GM13976 (cell line): Measurements from ENCODE around the gene RNF220.
"Not testable (repeated sequence)": the region's sequence is repeated elsewhere in the genome, so short reads cannot be mapped to it uniquely, and the experiment has no call there.

Source experiments
- DNase-seq: peaks from one replicate; pipeline ENCODE4 v3.0.0; 2012; ENCODE audit warnings: low spot score
- CTCF ChIP-seq: IDR thresholded peaks from 2 replicates; pipeline ENCODE4 v1.5.1; 2012; ENCODE audit warnings: borderline replicate concordance, mild to moderate bottlenecking; ENCODE audit not compliant: insufficient read depth; ENCODE audit errors: extremely low read depth, missing control alignments, control extremely low read depth
- in situ Hi-C: fragments of 300-500 bp; cut with MboI; formaldehyde crosslinking; loops from one replicate; pipeline ENCODE4 v1.12.0; 2022; ENCODE audit warnings: low sequenced_read_pairs, mixed read lengths, inconsistent platforms; ENCODE audit not compliant: unreplicated experiment

Gene RNF220

GRCh38 chr1:44553771-44554170, 148.7 kb downstream of the RNF220 start:
- in situ Hi-C loops: no loop called here
- no peak for DNase-seq
- no peak for TF ChIP-seq CTCF

- no peak for TF ChIP-seq CTCF
- in situ Hi-C loops: no loop called here
- no peak for DNase-seq
These were observed 149.7 kb downstream of the RNF220 start for GRCh38 chr1:44554706-44555105.

- in situ Hi-C loops: no loop called here
- DNase-seq: no peak
- TF ChIP-seq CTCF: no peak
These were observed 152.7 kb downstream of the RNF220 start for GRCh38 chr1:44557778-44558177.

GRCh38 chr1:44558883-44559282, 153.8 kb downstream of the RNF220 start:
- no peak for DNase-seq
- in situ Hi-C loops: no loop called here
- TF ChIP-seq CTCF: no peak

GRCh38 chr1:44559330-44559729, 154.3 kb downstream of the RNF220 start:
- no peak for DNase-seq

GRCh38 chr1:44559913-44560312, 154.9 kb downstream of the RNF220 start:
- in situ Hi-C loops: no loop called here
- no peak for DNase-seq
- TF ChIP-seq CTCF: no peak

More at GRCh38 chr1:44559330-44559729, 154.3 kb downstream of the RNF220 start:
- in situ Hi-C loops: no loop called here
- TF ChIP-seq CTCF: no peak

GRCh38 chr1:44560696-44561095, 155.6 kb downstream of the RNF220 start:
- DNase-seq, in situ Hi-C loops: not testable (repeated sequence)
